Kidney epithelial cell (primary cell): Measurements from ENCODE around the gene TPH2. TPM values are rescaled to one million over a fixed set of nuclear protein-coding genes. Genes with fewer than 3 reads are reported as not detected.

ENCODE experiments used
- DNase-seq: peaks from one replicate; pipeline ENCODE4 v3.0.0-alpha.2; 2010; ENCODE audit warnings: low read depth
- H3K27me3 ChIP-seq: 2 replicates; pipeline ENCODE4 v1.6.0; 2011; ENCODE audit warnings: low read length; ENCODE audit not compliant: control insufficient read depth, insufficient read depth
- H3K36me3 ChIP-seq: 2 replicates; pipeline ENCODE4 v1.5.1; 2011; ENCODE audit warnings: low read length; ENCODE audit not compliant: control insufficient read depth, insufficient read depth
- H3K4me3 ChIP-seq: 2 replicates; pipeline ENCODE4 v1.5.1; 2011; ENCODE audit warnings: low read depth, mild to moderate bottlenecking, control low read depth, low read length
- CTCF ChIP-seq: IDR thresholded peaks from 2 replicates; pipeline ENCODE4 v1.5.1; 2011; ENCODE audit warnings: mild to moderate bottlenecking, moderate library complexity, low read length, control low read depth, inconsistent platforms; ENCODE audit not compliant: insufficient read depth, poor library complexity, severe bottlenecking
- total RNA-seq: library from RNA; depleted of rRNA; stranded (reverse); fragments of >200 nt; gene quantifications from 2 replicates; pipeline ENCODE4 v1.2.3, GENCODE V29; 2015

The TPH2 gene
- total RNA-seq, 1 donor from 2014 or later = not detected

DNA sequence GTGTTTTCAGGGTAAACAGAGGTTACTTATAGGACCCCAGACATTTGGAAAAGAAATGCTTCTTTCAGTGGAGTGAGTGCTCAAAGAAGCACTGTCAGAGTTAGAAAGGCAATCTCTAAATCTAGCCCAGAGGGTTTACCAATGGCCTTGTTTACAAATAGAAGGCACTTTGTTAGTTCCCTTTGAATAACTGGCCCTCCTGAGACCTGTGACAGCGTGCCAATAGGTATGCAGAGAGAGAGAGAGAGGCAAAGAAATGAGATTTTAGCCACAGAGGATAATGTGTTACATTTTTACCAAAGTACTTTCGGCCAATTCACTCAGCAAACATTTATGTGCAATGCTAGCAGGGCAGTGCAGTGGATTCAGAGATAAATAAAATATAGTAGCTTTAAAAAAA is 41.9 kb downstream of the TPH2 start:
- no peak for TF ChIP-seq CTCF
- no peak overlapping the region for H3K4me3 ChIP-seq
- no peaks in the 10 kb centered on the region for H3K27me3 ChIP-seq
- no peak for DNase-seq
- H3K36me3 ChIP-seq = no peaks in the 10 kb centered on the region

DNA sequence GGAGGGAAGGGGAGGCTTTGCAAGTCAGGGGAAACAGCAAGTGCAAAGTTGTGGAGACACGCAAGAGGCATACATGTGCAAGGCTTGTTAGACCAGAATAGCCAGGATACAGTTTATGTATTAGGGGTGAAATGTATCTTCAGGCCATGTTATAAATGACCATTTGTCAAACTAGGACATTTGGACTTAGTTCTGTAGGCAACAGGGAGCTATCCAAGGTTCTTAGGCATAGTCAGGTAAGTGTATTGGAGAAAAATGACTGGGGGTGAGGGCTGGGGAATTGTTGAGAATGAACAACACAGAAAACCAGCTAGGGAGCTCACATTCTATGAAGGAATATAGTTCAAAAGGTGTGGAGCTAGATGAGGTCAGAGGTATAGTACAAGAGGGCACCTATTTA is 42.5 kb downstream of the TPH2 start:
- DNase-seq = no peak
- Histone ChIP-seq H3K27me3 (no peaks in the 10 kb centered on the region), H3K4me3 (no peak overlapping the region), H3K36me3 (no peaks in the 10 kb centered on the region)
- TF ChIP-seq CTCF = no peak

DNA sequence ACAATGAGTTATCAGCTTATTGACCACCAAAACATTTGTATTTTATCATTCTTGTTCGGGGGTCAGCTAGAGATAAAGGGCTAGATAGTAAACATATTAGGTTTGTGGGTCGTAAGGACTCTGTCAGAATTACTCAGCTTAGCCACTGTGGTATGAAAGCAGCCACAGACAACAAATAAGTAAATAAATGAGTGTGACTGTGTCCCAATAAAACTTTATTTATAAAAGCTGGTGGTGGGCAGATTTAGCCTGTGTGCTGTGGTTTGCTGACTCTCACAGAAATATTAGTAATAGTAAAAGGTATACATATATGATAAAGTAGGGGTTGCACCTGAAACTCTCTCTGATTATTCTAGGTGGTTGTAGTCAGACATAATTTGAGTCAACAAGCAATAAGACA is 56.1 kb downstream of the TPH2 start:
- H3K27me3 ChIP-seq = no peaks in the 10 kb centered on the region
- no peak for DNase-seq
- H3K4me3 ChIP-seq = no peak overlapping the region
- H3K36me3 ChIP-seq = no peaks in the 10 kb centered on the region
- no peak for TF ChIP-seq CTCF

DNA sequence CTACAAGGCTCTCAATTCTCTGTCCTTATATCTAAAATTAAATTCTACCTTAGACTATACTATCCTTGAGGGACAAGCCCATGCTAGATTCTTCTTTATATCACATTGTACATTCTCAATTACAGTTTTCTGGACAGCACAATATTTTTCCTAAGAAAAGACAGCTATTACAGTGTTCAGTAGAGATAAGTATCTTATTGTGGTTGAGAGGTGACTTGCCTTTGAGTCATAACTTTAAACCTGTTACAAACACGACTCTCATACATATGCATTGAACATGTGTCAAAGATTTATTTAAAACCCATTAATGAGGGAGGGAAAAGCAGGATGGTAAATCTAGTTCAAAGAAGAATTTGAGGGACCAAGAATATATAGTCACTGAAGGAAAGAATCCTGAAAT is 61.1 kb downstream of the TPH2 start:
- Histone ChIP-seq H3K27me3 (peaks cover 2% of the 10 kb centered on the region), H3K4me3 (no peak overlapping the region), H3K36me3 (no peaks in the 10 kb centered on the region)
- no peak for TF ChIP-seq CTCF
- no peak for DNase-seq

GRCh38 chr12:72000969-72001648 is 62.5 kb downstream of the TPH2 start:
- no peak overlapping the region for H3K4me3 ChIP-seq
- peaks cover 2% of the 10 kb centered on the region for H3K27me3 ChIP-seq
- no peaks in the 10 kb centered on the region for H3K36me3 ChIP-seq
- DNase-seq = no peak
- no peak for TF ChIP-seq CTCF

GRCh38 chr12:72006766-72007165 is 68.1 kb downstream of the TPH2 start:
- no peak for DNase-seq

More at GRCh38 chr12:72006766-72007165, 68.1 kb downstream of the TPH2 start:
- Histone ChIP-seq H3K4me3 (no peak overlapping the region), H3K27me3 (peaks cover 2% of the 10 kb centered on the region), H3K36me3 (no peaks in the 10 kb centered on the region)
- TF ChIP-seq CTCF = no peak
